Measurements from ENCODE around the gene C3orf52. TPM values are rescaled to one million over a fixed set of nuclear protein-coding genes. Genes with fewer than 3 reads are reported as not detected.

Gene C3orf52
- polyA plus RNA-seq, 1 donor from 2014 or later = 0.21 TPM

DNA sequence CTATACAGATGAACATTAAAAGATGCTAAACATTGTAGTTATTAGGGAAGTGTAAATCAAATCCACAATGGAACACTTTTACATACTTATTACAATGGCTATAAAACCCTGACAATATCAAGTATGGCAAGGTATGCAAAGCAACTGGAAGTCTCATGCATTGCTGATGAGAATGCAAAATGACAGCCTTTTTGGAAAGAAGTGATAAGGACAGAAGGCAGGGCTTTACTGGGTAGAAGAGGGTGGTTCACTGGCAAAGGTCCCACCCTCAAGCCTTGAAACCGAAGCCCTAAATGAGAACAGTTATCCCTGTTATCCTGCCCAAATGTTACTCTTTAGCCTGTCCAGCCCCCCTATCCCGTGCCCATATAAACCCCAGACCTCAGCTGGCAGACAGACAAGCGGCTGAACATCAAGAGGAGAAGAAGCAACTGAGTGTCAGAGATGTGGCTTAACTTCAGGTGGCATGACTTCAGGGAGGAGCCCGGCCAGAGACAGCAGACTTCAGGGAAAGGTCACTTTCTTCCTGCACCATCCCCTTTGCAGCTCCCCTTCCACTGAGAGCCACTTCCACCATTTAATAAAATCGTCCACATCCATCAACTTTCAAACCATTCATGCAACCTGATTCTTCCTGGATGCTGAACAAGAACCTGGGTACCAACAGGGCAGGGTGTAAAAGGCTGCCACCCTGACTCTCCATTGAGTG lies 47.6 kb downstream of the C3orf52 start:
- no peak overlapping the region for H3K4me2 ChIP-seq (ENCODE audit: low read length)
- no peaks in the 10 kb centered on the region for H3K27me3 ChIP-seq (ENCODE audit: insufficient read depth, low read depth, low read length)
- H3K9me3 ChIP-seq (ENCODE audit: low read length) = no peaks in the 10 kb centered on the region
- no peaks in the 10 kb centered on the region for H3K36me3 ChIP-seq (ENCODE audit: insufficient read depth, low read length)
- H3K27ac ChIP-seq (ENCODE audit: low read length) = no peak overlapping the region
- no peak overlapping the region for H3K9ac ChIP-seq (ENCODE audit: low read length)
- no peaks in the 10 kb centered on the region for H3K79me2 ChIP-seq (replicated peaks; ENCODE audit: insufficient read depth, low read length)
- no peaks in the 10 kb centered on the region for H3K9me2 ChIP-seq (ENCODE audit: insufficient read depth, low read length)
- TF ChIP-seq CTCF (IDR thresholded peaks at IDR 0.05; ENCODE audit: poor library complexity, severe bottlenecking) (no peak), TAF1 (IDR thresholded peaks at IDR 0.05; ENCODE audit: low read depth) (no peak), REST (IDR thresholded peaks at IDR 0.05; ENCODE audit: borderline replicate concordance) (no peak), POLR2AphosphoS5 (IDR thresholded peaks at IDR 0.05) (no peak), SMC3 (conservative IDR thresholded peaks at IDR 0.05; ENCODE audit: poor library complexity) (no peak), MXI1 (conservative IDR thresholded peaks at IDR 0.05; ENCODE audit: poor library complexity, severe bottlenecking) (no peak), EP300 (conservative IDR thresholded peaks at IDR 0.05; ENCODE audit: poor library complexity, severe bottlenecking) (no peak), RAD21 (conservative IDR thresholded peaks at IDR 0.05) (no peak), EZH2 (IDR thresholded peaks at IDR 0.05; ENCODE audit: borderline replicate concordance, insufficient read depth, low read length, poor library complexity, severe bottlenecking) (no peak)
- no peak overlapping the region for H2AFZ ChIP-seq (ENCODE audit: low read depth, low read length)
- H4K20me1 ChIP-seq (ENCODE audit: insufficient read depth) = no peaks in the 10 kb centered on the region
- no peak overlapping the region for H3K4me3 ChIP-seq (ENCODE audit: low read length)
- no peaks in the 10 kb centered on the region for H3F3A ChIP-seq (ENCODE audit: insufficient read depth, low read length, poor library complexity, severe bottlenecking)

DNA sequence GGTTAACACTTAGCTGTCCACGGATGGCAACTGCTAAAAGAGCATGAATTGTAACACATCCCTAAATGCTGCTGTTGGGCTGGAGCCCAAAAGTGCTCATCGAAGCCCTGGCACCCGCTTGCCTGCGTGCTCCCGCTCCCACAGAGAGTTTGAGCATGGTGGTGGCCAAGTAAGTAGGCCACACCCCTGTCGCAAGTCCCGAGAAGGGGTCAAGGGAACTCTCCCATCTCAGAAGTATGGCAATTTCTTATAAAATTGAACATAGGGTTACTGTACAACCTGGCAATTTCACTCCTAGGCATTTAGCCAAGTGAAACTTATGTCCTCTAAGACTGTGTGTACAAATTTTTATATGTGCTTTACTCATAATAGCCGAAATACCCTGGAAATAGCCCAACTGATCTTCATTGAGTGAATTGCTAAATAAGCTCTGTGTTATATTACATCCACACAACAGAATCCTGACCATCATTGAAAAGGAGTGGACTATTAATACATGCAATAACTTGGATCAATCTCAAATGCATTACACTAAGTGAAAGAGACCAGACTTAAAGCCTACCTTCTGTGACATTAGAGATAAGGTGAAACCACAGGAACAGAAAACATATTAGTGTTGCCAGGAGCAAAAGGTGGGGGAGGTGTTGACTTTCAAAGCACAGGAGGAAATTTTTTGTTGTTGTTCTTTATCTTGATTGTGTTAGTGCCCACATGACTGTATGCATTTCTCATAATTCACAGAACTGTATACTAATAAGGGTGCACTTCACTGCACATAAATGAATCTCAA lies 48.3 kb downstream of the C3orf52 start:
- no peaks in the 10 kb centered on the region for H3F3A ChIP-seq (ENCODE audit: insufficient read depth, low read length, poor library complexity, severe bottlenecking)
- H3K27me3 ChIP-seq (ENCODE audit: insufficient read depth, low read depth, low read length) = no peaks in the 10 kb centered on the region
- no peaks in the 10 kb centered on the region for H3K79me2 ChIP-seq (replicated peaks; ENCODE audit: insufficient read depth, low read length)
- no peaks in the 10 kb centered on the region for H3K36me3 ChIP-seq (ENCODE audit: insufficient read depth, low read length)
- no peak overlapping the region for H3K9ac ChIP-seq (ENCODE audit: low read length)
- TF ChIP-seq MXI1 (conservative IDR thresholded peaks at IDR 0.05; ENCODE audit: poor library complexity, severe bottlenecking) (no peak), CTCF (IDR thresholded peaks at IDR 0.05; ENCODE audit: poor library complexity, severe bottlenecking) (no peak), POLR2AphosphoS5 (IDR thresholded peaks at IDR 0.05) (no peak), EZH2 (IDR thresholded peaks at IDR 0.05; ENCODE audit: borderline replicate concordance, insufficient read depth, low read length, poor library complexity, severe bottlenecking) (no peak), TAF1 (IDR thresholded peaks at IDR 0.05; ENCODE audit: low read depth) (no peak), SMC3 (conservative IDR thresholded peaks at IDR 0.05; ENCODE audit: poor library complexity) (no peak), EP300 (conservative IDR thresholded peaks at IDR 0.05; ENCODE audit: poor library complexity, severe bottlenecking) (no peak), REST (IDR thresholded peaks at IDR 0.05; ENCODE audit: borderline replicate concordance) (no peak), RAD21 (conservative IDR thresholded peaks at IDR 0.05) (no peak)
- H3K4me3 ChIP-seq (ENCODE audit: low read length) = no peak overlapping the region
- H3K9me3 ChIP-seq (ENCODE audit: low read length) = no peaks in the 10 kb centered on the region
- no peak overlapping the region for H2AFZ ChIP-seq (ENCODE audit: low read depth, low read length)
- H3K27ac ChIP-seq (ENCODE audit: low read length) = no peak overlapping the region
- no peak overlapping the region for H3K4me2 ChIP-seq (ENCODE audit: low read length)
- H3K9me2 ChIP-seq (ENCODE audit: insufficient read depth, low read length) = no peaks in the 10 kb centered on the region
- no peaks in the 10 kb centered on the region for H4K20me1 ChIP-seq (ENCODE audit: insufficient read depth)
